NCI-H1694 (cell line): ENCODE data around the gene NCKAP1.
"Not testable (repeated sequence)": the region's sequence is repeated elsewhere in the genome, so short reads cannot be mapped to it uniquely, and the experiment has no call there.

Source experiments
- DNase-seq: peaks from one replicate; lab custom pipeline; 2025; lab: John Stamatoyannopoulos, UW

The NCKAP1 gene

DNA sequence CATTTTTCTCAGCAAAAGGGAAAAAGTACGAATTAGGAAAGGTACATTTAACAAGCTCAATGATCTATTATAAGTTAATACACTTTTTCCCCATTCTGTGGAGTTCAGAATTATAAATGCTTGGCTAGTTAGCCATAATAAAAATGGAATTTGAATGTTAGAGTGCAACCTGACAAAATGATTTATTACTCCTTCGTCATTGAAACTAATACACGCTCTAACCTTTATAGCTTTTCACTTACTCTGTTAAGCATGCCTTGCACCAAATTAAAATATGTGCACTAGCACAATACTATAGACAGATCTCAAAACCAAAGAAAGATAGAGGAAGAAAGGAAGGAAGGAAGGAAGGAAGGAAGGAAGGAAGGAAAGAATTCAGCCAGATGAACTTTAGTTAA, 125.7 kb downstream of the NCKAP1 start:
- no peak for DNase-seq

DNA sequence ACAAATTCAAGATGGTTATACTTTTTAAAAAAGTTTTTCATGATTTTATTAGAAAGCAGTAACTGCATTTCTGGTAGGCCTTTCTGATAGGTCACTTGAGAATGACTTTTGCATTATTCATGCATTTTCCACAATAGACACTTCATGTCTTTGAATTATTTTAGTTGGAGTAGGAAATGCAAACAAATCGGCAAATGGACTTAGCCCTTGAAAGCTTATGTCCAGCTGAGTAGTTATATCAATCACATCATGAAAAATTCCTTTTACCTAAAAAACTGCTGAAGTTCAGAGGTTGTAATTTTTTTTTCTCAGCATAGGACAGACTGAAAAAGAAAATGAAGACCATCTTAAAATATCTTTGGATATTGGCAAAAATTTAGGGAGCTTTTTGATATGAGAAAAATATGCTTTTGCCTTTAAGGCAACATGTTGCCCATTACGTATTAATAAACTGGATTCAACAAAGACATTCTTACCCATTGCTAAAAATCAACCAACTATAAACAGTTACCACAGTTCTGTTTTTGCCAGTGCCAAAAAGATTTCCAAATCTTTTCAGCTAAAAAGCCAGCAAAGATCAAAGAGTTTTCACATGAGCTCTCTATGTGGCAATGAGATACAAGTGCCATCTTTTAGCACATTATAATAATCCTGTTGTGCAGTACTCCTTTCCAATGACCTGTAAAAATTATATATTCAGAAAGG, 126.3 kb downstream of the NCKAP1 start:
- DNase-seq, result no peak

DNA sequence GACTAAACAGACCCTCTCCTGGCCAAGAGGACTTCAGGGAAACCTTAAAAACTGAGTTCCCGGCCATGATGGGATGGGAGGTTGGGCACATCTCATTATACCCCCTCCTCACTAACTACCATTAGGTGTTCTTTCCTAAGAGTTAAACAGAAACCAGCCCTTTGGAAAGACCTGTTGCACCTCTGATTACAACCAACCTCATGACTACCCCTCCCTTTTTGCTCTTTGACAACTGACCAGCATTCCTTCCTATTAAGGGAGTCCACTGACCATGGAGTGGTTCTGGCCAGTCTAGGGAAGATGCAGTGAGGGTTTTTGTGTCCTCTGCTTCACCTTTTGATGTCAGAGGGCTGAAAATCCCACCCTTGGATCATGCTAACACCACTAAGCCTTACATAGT, 127.3 kb downstream of the NCKAP1 start:
- DNase-seq, result no peak

DNA sequence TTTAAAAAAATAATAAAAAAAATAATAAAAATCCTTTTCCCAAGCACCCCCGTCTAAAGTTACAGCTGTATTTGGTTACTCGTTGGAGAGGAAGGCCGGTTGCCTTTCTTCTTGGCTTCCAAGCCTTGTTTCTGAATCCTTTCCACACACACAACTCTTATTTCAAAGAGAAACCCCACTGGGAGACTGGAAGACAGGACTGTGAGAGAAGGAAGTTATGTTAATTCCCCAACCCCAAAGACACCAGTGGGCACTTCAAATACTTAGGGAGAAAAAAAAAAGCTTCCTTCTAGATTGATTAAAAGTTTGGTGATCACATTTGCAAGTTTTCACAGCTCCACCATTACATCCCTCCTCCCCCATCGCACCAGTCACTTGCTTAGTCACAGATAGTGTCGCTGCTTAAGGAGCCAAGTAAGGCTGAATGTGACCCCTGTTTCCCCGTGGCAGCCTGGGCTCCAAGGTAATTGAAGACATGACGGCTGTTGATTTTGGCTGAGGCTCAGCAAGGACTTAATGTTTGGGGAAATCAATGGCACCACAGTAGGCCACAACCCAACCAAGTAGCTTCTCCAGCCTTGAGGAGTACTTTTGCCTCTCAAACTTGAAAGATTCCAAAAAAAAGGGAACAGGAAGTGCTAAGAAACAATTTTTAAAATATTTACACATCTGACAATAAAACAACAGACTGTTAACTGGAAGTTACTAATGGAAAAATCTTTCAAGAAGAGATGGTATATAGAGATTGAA, 131.0 kb downstream of the NCKAP1 start:
- DNase-seq, result no peak

DNA sequence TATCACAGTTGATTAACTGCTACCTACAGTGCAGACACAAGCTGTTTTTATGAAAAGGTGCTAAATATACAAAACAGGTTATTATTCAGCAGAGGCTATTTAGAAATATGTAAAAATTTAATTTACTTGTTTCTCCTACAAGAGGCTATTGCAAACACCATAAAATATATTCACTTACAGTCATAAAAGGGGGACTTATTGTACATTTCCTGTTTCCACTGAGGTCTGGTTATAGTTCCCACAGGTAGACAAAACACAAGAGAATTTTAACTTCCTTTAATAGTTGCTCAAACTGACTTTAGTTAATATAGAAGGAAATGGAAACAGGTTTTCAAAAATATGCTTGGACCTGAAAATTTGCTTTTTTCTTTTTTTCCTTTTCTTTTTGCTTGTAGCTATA, 131.8 kb downstream of the NCKAP1 start:
- DNase-seq, result no peak

DNA sequence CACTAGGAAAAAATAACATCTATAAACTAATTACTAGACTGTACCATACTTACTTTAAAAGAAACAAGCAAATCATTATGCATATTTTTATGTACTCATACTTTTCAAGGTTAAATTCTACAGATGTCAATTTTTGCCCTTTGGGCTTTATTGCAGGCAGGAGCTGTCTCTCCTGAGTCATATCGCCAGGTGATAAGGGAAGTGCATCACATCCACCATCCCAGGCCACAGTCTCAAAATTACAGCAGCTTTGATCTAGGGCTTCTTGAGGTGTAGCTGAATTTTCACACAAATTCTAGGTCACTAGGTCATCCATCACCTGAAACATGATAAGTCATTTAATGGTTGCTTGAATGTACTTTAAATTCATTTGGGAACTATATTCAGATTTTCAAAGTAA, 133.4 kb downstream of the NCKAP1 start:
- no peak for DNase-seq

DNA sequence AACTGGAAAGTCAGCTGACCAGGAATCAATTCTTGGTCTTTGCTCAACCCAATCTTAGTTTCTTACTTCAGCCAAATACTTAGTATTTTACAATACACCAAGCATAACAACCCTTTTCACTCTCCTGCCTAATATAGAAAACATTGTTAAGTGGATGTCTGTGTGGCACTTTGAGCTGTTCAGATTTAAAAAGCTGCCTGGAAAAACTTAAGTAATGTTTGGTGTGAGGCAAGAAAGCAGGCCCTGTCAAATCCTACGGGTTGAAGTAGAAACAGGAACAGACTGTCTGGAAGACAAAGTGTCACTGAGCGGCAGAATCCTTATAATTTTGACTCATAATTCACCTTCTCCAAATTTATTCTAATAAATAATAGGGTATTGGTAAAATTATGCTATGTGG, 134.7 kb downstream of the NCKAP1 start:
- no peak for DNase-seq

DNA sequence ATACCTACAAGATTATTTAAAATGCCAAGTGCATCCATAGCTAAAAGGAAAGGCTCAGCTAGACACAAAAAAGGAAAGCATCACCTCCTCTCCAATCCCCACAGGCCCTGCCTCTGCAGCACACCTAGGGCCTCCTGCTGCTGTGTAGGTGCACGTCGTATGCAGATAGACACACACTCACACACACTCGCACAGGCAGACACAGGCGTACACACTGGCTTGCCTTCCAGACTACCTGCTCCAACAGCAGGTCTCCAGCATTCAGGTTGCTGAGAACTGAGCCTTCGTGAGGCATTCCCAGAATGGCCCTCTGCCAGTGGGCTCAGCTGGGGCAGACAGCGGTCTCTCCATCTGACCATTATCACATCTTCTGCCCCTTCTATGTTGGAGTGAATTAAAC, 136.5 kb downstream of the NCKAP1 start:
- no peak for DNase-seq

DNA sequence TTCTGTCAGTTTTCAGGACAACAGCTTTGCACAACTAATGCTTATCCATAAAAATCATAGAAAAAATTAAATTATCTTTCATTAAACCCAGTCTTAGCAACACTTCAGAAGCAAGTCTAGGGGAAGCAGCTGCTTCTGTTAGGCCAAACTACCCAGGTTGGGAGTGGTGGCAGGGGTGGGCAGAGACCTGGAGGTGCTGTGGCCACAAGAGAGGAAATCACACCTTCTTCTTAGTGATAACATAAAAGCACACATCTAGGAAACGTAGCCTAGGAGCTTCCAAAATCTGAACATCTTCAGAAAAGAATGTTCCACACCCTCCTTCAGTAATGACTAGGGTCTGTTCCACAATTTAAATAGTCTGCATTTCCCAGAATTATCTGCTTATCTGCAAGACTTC, 139.5 kb downstream of the NCKAP1 start:
- DNase-seq, result no peak

DNA sequence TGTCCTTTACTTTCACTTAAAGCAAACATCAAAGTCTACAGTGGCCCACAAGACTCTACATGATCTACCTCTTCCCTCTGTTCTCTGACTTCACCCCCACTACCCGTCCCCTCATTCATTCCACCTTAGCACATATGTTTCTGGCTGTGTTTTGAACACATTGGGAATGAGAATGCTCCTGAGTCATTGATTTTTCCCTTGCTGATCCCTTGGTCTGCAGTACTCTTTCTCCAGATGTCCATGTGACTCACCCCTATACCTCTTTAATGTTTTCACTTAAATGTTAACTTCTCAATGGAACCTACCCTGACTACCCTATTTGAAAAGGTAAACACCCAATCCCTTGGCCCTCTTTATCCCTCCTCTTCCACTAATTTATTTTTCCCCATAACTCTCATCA, 141.1 kb downstream of the NCKAP1 start:
- DNase-seq, result no peak

DNA sequence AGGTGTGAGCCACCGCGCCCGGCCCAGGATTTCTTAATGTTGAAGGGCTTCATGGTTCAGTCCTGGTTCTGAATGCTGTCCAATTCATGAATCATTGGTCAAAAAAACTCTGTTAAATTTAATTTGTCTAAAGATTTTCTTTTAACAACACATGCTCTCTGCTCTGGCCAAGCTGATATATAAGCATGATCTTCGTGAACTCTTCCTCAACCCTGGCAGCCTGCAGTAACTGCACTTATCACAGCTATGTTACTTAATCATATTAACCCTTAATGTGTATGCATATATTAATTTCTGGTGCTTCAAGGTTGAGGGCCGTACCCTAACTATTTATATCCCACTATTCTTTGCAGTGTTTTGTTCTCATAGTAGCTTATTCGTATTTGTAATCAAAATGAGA, 142.5 kb downstream of the NCKAP1 start:
- DNase-seq, result no peak

DNA sequence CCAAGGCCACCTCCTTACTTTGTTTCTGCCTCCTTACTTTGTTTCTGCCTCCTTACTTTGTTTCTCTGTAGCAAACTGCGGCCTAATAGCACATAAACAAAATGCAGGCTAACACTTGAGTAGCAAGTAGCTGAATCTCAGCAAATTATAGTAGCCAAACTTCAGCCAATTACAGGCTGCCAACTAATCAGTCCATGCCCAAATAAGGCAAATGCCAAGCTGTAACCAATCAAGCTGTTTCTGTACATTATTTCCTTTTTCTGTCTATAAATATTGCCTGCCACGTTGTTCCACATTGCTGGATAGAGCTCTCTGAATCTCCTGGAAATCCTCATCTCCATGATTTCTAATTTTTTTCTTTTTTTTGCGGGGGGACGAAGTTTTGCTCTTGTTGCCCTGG, 143.1 kb downstream of the NCKAP1 start:
- DNase-seq, result no peak

DNA sequence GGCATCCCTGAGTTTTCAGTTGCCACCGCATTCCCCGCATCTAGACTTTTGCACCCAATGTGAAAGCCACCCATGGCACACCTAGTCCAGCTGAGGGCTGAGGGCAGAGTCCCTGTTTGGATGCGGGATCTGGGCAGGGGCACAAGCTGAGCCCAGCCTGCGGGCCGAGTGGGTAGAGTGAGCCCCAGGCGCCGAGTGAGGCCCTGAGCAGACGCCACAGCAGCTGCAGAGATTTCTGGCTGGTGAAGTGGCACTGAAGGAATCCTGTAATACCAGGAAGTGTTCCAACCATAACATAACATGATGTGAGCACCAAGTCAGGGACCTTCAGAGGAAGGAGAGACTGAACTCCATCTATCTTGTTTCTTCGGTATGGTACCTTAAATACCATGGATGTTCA, 144.1 kb downstream of the NCKAP1 start:
- no peak for DNase-seq

DNA sequence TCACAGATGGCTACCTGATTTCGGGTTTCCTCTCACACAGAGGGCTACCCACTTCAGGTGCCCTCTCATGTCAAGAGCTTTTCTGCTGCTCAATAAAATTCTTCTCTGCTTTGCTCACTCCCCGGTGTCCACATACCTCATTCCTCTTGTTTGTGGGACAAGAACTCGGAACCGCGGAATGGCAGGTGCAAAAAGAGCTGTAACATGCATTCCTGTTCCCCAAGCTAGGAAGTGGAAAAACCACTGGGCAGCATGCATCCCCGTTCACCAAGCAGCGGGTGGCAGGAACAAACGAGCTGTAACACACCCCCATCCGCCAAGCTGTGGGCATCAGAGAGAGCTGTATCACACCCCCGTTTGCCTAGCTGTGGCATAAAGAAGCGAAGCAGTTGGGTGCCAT, 144.6 kb downstream of the NCKAP1 start:
- no peak for DNase-seq

DNA sequence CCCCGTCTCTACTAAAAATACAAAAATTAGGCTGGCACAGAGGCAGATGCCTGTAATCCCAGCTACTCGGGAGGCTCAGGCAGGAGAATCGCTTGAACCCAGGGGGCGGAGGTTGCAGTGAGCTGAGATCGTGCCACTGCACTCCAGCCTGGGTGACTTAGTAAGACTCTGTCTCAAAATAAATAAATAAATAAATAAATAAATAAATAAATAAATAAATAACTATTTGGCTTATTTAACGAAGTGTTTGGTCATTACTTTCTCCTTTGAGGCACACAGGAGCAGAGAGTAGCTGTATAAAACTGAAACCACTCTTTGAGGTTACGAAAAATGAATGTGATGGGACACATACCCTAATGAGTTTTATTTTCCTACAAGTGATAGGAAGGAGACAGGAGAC, 145.2 kb downstream of the NCKAP1 start:
- DNase-seq, result not testable (repeated sequence)

DNA sequence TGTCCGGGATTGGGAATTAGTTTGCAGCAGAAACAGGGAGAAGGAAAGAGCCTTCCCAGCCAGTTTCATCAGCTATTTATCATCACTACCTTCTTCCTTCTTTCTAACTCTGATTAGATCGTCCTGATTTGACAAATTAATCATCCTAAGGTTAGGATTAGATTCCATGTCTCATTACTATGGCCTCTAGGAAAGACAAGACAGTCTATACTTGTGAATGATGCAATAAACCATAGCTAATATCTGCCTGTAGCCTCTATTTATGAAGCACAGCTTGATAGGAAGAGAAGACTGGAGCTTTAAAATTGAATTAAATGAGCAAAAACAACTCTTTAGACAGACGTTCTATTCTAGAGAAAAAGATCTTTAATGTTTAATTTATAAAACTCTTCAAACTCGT, 146.6 kb downstream of the NCKAP1 start:
- no peak for DNase-seq

DNA sequence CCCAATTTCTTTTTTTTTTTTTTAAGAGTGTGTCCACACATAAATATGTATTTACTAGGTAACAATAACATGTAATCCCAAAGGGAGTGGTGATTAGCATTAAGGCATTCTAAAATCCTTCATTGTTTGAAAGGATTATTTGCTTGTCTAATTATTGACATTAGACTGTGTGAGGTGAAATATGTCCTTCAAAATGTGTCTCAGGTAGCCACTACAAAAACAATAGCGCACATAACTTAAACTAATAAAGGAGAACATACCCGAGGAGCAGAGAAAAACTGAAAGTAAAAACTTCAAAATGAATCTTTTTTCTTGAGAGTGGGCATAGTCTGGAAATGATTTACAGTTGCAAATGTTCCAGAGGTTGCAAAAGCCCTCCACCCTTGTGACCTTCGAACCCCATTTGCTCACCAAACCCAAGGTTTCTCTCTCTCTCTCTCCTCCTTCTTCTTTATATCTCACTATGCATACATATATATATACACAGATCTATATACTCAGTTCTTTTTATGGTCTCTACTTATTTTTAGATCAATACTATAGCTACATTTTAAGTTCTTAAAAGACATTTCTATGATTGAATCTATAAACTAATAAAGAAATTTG, 147.4 kb downstream of the NCKAP1 start:
- DNase-seq, result no peak

DNA sequence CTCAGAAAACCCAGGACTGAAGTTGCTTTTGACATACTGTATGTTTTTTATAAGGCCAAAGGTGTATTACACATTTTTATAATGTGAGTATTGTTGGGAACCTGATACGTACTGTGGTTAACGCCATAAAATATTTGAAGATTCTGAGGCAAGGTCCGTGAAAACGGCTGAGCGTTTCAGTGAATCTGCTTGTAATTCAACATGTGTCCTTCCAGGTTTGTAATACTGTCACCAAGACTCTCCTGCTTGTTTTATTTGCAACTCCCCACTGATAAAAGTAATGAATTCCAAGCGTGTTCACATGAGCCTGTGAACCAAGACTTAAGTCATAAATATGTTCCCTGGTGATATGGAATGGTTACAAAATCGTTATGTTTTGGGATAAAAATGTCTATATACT, 148.0 kb downstream of the NCKAP1 start:
- DNase-seq, result no peak

DNA sequence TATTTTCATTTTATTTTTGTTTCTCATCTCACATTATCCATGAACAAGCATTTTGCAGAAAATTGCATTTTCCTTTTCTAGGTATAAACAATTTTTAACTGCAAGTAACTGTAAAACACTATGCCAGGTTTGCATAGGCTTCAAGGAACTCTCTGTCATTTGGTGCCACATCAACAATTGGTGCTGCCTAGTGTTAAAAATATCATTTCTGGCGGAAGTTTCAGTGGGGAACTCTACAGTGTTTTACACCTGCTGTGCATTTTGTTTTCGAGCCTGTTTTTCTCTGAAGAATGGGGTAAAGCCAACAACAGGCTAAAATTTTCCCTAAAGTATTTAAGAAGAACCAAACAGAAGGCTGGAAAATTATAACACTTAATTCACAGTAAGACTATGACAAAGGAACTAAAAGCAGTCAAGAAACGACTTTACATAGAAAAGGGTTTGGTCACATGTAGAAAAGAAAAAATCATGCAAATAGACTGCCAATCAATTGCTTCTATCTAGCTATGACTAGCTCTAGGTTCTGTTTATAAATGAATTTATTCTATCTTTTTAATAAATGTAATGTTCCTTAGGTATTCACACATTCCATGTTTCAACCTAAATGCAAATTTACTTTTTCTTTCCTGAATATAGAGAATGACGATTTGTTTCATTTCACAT, 150.4 kb downstream of the NCKAP1 start:
- no peak for DNase-seq

DNA sequence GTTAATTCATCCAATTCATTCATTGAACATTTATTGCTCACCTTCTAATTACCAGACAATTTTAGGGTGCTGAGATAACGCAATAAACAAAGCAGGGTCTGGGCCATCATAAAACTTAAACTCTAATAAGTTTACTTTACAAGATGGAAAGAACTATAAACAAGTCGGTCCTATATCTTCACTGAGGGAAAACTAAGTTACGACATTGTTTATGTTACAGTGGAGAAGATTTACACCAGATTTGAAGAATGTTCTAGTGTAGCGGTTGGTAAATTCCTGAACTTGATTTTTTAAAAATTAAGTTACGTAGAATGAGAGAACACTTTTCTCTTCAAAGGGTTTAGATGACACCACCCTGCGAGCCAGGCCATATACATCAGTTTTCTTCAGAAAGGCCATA, 151.2 kb downstream of the NCKAP1 start:
- no peak for DNase-seq

DNA sequence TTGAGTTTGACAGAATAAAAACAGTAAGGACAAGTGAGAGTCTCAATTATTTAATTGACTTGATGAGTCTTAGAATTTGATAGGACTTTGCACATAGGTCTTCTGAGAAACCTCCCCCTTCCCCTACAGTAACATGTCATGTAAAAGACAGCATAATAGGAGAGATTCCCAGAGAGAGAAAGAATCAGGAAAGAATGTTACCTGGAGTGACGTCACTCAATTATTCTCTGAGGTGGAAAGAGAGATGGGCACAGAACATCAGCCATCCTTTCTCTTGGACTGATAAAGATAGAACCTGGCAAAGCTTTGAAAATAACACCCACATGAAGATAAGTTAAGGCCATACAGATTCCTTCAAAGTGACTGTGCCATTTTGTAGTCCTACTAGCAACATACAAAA, 152.5 kb downstream of the NCKAP1 start:
- no peak for DNase-seq

DNA sequence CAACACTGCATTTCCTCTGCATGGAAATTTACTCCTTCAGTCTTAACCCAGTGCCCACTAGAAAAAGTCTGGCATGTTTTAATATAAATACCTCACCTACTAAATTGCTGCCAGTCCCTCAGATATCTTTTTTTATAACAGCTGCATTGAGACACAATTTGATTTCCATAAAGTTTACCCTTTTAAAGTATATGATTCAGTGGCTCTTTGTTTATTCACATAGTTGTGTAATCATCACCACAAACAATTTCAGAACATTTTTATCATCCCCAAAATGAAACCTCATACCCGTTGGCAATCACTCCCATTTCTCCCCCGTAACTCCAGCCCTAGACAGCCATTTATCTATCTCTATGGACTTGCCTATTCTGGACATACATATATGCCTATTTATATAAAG, 154.8 kb downstream of the NCKAP1 start:
- no peak for DNase-seq

DNA sequence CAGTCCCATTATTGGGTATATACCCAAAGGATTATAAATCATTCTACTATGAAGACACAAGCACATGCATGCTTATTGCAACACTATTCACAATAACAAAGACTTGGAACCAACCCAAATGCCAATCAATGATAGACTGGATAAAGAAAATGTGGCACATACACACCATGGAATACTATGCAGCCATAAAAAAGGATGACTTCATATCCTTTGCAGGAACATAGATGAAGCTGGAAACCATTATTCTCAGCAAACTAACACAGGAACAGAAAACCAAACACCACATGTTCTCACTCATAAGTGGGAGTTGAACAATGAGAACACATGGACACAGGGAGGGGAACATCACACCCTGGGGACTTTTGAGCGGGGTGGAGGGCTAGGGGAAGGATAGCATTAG, 158.2 kb downstream of the NCKAP1 start:
- DNase-seq, result not testable (repeated sequence)
